Measurements from ENCODE around the gene OR6B1. TPM values are rescaled to one million over a fixed set of nuclear protein-coding genes. Genes with fewer than 3 reads are reported as not detected.

OR6B1 gene
- total and polyA plus RNA-seq, 12 donors: under 0.01 TPM; not detected in 11

- H3K36me3 ChIP-seq (replicated peaks in 1 of 2): no peaks in the 10 kb centered on the region
- H3K4me3 ChIP-seq: no peak overlapping the region
- no peak for TF ChIP-seq POLR2A (IDR thresholded peaks at IDR 0.05)
- no peak for TF ChIP-seq CTCF (IDR thresholded peaks at IDR 0.05)
- DNase-seq: no peak
- intact Hi-C loops (cut with DNase I): no loop called here
- no peaks in the 10 kb centered on the region for H3K9me3 ChIP-seq (replicated peaks in 1 of 3)
- H3K27me3 ChIP-seq: no peaks in the 10 kb centered on the region
- no peak overlapping the region for H3K27ac ChIP-seq
- no peaks in the 10 kb centered on the region for H3K4me1 ChIP-seq (replicated peaks in 1 of 2)
- WGBS, 4 donors: 74 to 89% (median 84%) methylated on average over 3 of the region's 3 CpGs
These were observed 1.4 kb downstream of the OR6B1 start for GRCh38 chr7:144001543-144001942.

GRCh38 chr7:144004703-144005102 lies 4.6 kb downstream of the OR6B1 start:
- TF ChIP-seq CTCF (IDR thresholded peaks at IDR 0.05) (no peak), POLR2A (IDR thresholded peaks at IDR 0.05) (no peak)
- intact Hi-C loops (cut with DNase I): no loop called here
- H3K4me3 ChIP-seq: no peak overlapping the region
- peak in 1 of 7 donors; percentile 16 for DNase-seq
- H3K27ac ChIP-seq: no peak overlapping the region
- no peaks in the 10 kb centered on the region for H3K4me1 ChIP-seq (replicated peaks in 1 of 2)
- H3K36me3 ChIP-seq (replicated peaks in 1 of 2): no peaks in the 10 kb centered on the region
- no peaks in the 10 kb centered on the region for H3K9me3 ChIP-seq (replicated peaks in 1 of 3)
- no peaks in the 10 kb centered on the region for H3K27me3 ChIP-seq
- whole genome bisulfite sequencing, 4 donors: 68 to 75% (median 72%) methylated on average over 5 of the region's 5 CpGs

GRCh38 chr7:144006029-144006691 lies 6.0 kb downstream of the OR6B1 start:
- no peak for DNase-seq
- H3K4me3 ChIP-seq: no peak overlapping the region
- TF ChIP-seq CTCF (IDR thresholded peaks at IDR 0.05) (no peak), POLR2A (IDR thresholded peaks at IDR 0.05) (no peak)
- H3K27ac ChIP-seq: no peak overlapping the region
- H3K36me3 ChIP-seq (replicated peaks in 1 of 2): no peaks in the 10 kb centered on the region
- intact Hi-C loops (cut with DNase I): no loop called here
- no peaks in the 10 kb centered on the region for H3K9me3 ChIP-seq (replicated peaks in 1 of 3)
- WGBS, 4 donors: 53 to 66% (median 55%) methylated on average over 1 of the region's 1 CpG
- no peaks in the 10 kb centered on the region for H3K27me3 ChIP-seq
- no peaks in the 10 kb centered on the region for H3K4me1 ChIP-seq (replicated peaks in 1 of 2)

- Histone ChIP-seq H3K4me3 (no peak overlapping the region), H3K36me3 (replicated peaks in 1 of 2) (no peaks in the 10 kb centered on the region), H3K4me1 (replicated peaks in 1 of 2) (no peaks in the 10 kb centered on the region), H3K9me3 (replicated peaks in 1 of 3) (no peaks in the 10 kb centered on the region), H3K27ac (no peak overlapping the region), H3K27me3 (no peaks in the 10 kb centered on the region)
- TF ChIP-seq CTCF (IDR thresholded peaks at IDR 0.05) (no peak), POLR2A (IDR thresholded peaks at IDR 0.05) (no peak)
- intact Hi-C loops (cut with DNase I): no loop called here
- no peak for DNase-seq
- WGBS, 4 donors: 89 to 97% (median 93%) methylated on average over 1 of the region's 1 CpG
These were observed 6.5 kb downstream of the OR6B1 start for GRCh38 chr7:144006692-144007042.
